ENCODE results near the gene SUSD3.
A peak's percentile ranks its signal among the peaks of the same experiment; 100 is the strongest.

SUSD3 gene

GRCh38 chr9:93120846-93121315 lies 62.4 kb downstream of the SUSD3 start:
- peaks cover 4% of the 10 kb centered on the region for H3K4me1 ChIP-seq (ENCODE audit: control insufficient read depth, insufficient read depth, low read length, poor library complexity, severe bottlenecking)
- H3K9me3 ChIP-seq (ENCODE audit: control insufficient read depth, low read length) = no peaks in the 10 kb centered on the region
- H3K36me3 ChIP-seq (ENCODE audit: control insufficient read depth, insufficient read depth, low read length) = peaks cover 20% of the 10 kb centered on the region
- no peak overlapping the region for H3K27ac ChIP-seq (ENCODE audit: low read depth, low read length, severe bottlenecking)
- no peak overlapping the region for H3K4me3 ChIP-seq (ENCODE audit: extremely low read depth, insufficient read depth, low read length, poor library complexity, severe bottlenecking)
- 96 to 97% methylated on average over 7 to 10 of the region's 11 CpGs for WGBS, 2 experiments (ENCODE audit: insufficient coverage in 2 of 2)

GRCh38 chr9:93121316-93122241 lies 63.1 kb downstream of the SUSD3 start:
- H3K4me3 ChIP-seq (ENCODE audit: extremely low read depth, insufficient read depth, low read length, poor library complexity, severe bottlenecking) = no peak overlapping the region
- no peaks in the 10 kb centered on the region for H3K9me3 ChIP-seq (ENCODE audit: control insufficient read depth, low read length)
- H3K27ac ChIP-seq (ENCODE audit: low read depth, low read length, severe bottlenecking) = no peak overlapping the region
- peaks cover 11% of the 10 kb centered on the region for H3K4me1 ChIP-seq (ENCODE audit: control insufficient read depth, insufficient read depth, low read length, poor library complexity, severe bottlenecking)
- peaks cover 20% of the 10 kb centered on the region for H3K36me3 ChIP-seq (ENCODE audit: control insufficient read depth, insufficient read depth, low read length)
- WGBS, 2 experiments (ENCODE audit: insufficient coverage in 2 of 2) = 93 to 94% methylated on average over 20 of the region's 20 CpGs

- H3K36me3 ChIP-seq (ENCODE audit: control insufficient read depth, insufficient read depth, low read length) = peaks cover 20% of the 10 kb centered on the region
- no peak overlapping the region for H3K27ac ChIP-seq (ENCODE audit: low read depth, low read length, severe bottlenecking)
- H3K4me1 ChIP-seq (ENCODE audit: control insufficient read depth, insufficient read depth, low read length, poor library complexity, severe bottlenecking) = peaks cover 23% of the 10 kb centered on the region
- no peak overlapping the region for H3K4me3 ChIP-seq (ENCODE audit: extremely low read depth, insufficient read depth, low read length, poor library complexity, severe bottlenecking)
- no peaks in the 10 kb centered on the region for H3K9me3 ChIP-seq (ENCODE audit: control insufficient read depth, low read length)
- WGBS, 2 experiments (ENCODE audit: insufficient coverage in 2 of 2) = 96 to 97% methylated on average over 12 to 13 of the region's 14 CpGs
Observed at GRCh38 chr9:93122721-93123221, 64.3 kb downstream of the SUSD3 start.

- no peak overlapping the region for H3K27ac ChIP-seq (ENCODE audit: low read depth, low read length, severe bottlenecking)
- peaks cover 25% of the 10 kb centered on the region for H3K4me1 ChIP-seq (ENCODE audit: control insufficient read depth, insufficient read depth, low read length, poor library complexity, severe bottlenecking)
- H3K36me3 ChIP-seq (ENCODE audit: control insufficient read depth, insufficient read depth, low read length) = peaks cover 20% of the 10 kb centered on the region
- 85 to 98% methylated on average over 11 to 12 of the region's 14 CpGs for WGBS, 2 experiments (ENCODE audit: insufficient coverage in 2 of 2)
- H3K4me3 ChIP-seq (ENCODE audit: extremely low read depth, insufficient read depth, low read length, poor library complexity, severe bottlenecking) = no peak overlapping the region
- H3K9me3 ChIP-seq (ENCODE audit: control insufficient read depth, low read length) = no peaks in the 10 kb centered on the region
Observed at GRCh38 chr9:93123561-93124283, 65.2 kb downstream of the SUSD3 start.

GRCh38 chr9:93124793-93125192 lies 66.3 kb downstream of the SUSD3 start:
- Histone ChIP-seq H3K4me1 (ENCODE audit: control insufficient read depth, insufficient read depth, low read length, poor library complexity, severe bottlenecking) (peaks cover 25% of the 10 kb centered on the region), H3K9me3 (ENCODE audit: control insufficient read depth, low read length) (no peaks in the 10 kb centered on the region), H3K27ac (ENCODE audit: low read depth, low read length, severe bottlenecking) (no peak overlapping the region), H3K4me3 (ENCODE audit: extremely low read depth, insufficient read depth, low read length, poor library complexity, severe bottlenecking) (no peak overlapping the region), H3K36me3 (ENCODE audit: control insufficient read depth, insufficient read depth, low read length) (peaks cover 20% of the 10 kb centered on the region)
- WGBS, 2 experiments (ENCODE audit: insufficient coverage in 2 of 2) = 96 to 97% methylated on average over 13 to 16 of the region's 16 CpGs

GRCh38 chr9:93125331-93125894 lies 66.9 kb downstream of the SUSD3 start:
- 95 to 96% methylated on average over 7 to 9 of the region's 10 CpGs for WGBS, 2 experiments (ENCODE audit: insufficient coverage in 2 of 2)
- Histone ChIP-seq H3K27ac (ENCODE audit: low read depth, low read length, severe bottlenecking) (peak overlapping the region; percentile 23), H3K9me3 (ENCODE audit: control insufficient read depth, low read length) (no peaks in the 10 kb centered on the region), H3K4me1 (ENCODE audit: control insufficient read depth, insufficient read depth, low read length, poor library complexity, severe bottlenecking) (peaks cover 25% of the 10 kb centered on the region), H3K36me3 (ENCODE audit: control insufficient read depth, insufficient read depth, low read length) (peaks cover 20% of the 10 kb centered on the region), H3K4me3 (ENCODE audit: extremely low read depth, insufficient read depth, low read length, poor library complexity, severe bottlenecking) (no peak overlapping the region)

- WGBS, 2 experiments (ENCODE audit: insufficient coverage in 2 of 2) = 82 to 91% methylated on average over 13 to 18 of the region's 23 CpGs
- H3K9me3 ChIP-seq (ENCODE audit: control insufficient read depth, low read length) = no peaks in the 10 kb centered on the region
- H3K27ac ChIP-seq (ENCODE audit: low read depth, low read length, severe bottlenecking) = peak overlapping the region; percentile 73
- peaks cover 18% of the 10 kb centered on the region for H3K36me3 ChIP-seq (ENCODE audit: control insufficient read depth, insufficient read depth, low read length)
- H3K4me3 ChIP-seq (ENCODE audit: extremely low read depth, insufficient read depth, low read length, poor library complexity, severe bottlenecking) = no peak overlapping the region
- H3K4me1 ChIP-seq (ENCODE audit: control insufficient read depth, insufficient read depth, low read length, poor library complexity, severe bottlenecking) = peaks cover 32% of the 10 kb centered on the region
Observed at GRCh38 chr9:93126151-93126781, 67.8 kb downstream of the SUSD3 start.

- Histone ChIP-seq H3K9me3 (ENCODE audit: control insufficient read depth, low read length) (no peaks in the 10 kb centered on the region), H3K4me3 (ENCODE audit: extremely low read depth, insufficient read depth, low read length, poor library complexity, severe bottlenecking) (no peak overlapping the region), H3K27ac (ENCODE audit: low read depth, low read length, severe bottlenecking) (peak overlapping the region; percentile 73), H3K4me1 (ENCODE audit: control insufficient read depth, insufficient read depth, low read length, poor library complexity, severe bottlenecking) (peaks cover 38% of the 10 kb centered on the region), H3K36me3 (ENCODE audit: control insufficient read depth, insufficient read depth, low read length) (peaks cover 15% of the 10 kb centered on the region)
- WGBS, 2 experiments (ENCODE audit: insufficient coverage in 2 of 2) = 57 to 61% methylated on average over 10 to 15 of the region's 18 CpGs
Observed at GRCh38 chr9:93126825-93127368, 68.4 kb downstream of the SUSD3 start.

GRCh38 chr9:93127395-93127911 lies 69.0 kb downstream of the SUSD3 start:
- Histone ChIP-seq H3K4me3 (ENCODE audit: extremely low read depth, insufficient read depth, low read length, poor library complexity, severe bottlenecking) (no peak overlapping the region), H3K9me3 (ENCODE audit: control insufficient read depth, low read length) (no peaks in the 10 kb centered on the region), H3K4me1 (ENCODE audit: control insufficient read depth, insufficient read depth, low read length, poor library complexity, severe bottlenecking) (peaks cover 44% of the 10 kb centered on the region), H3K36me3 (ENCODE audit: control insufficient read depth, insufficient read depth, low read length) (peaks cover 15% of the 10 kb centered on the region), H3K27ac (ENCODE audit: low read depth, low read length, severe bottlenecking) (peak overlapping the region; percentile 73)
- WGBS, 2 experiments (ENCODE audit: insufficient coverage in 2 of 2) = 81 to 92% methylated on average over 8 of the region's 8 CpGs

Measured in mesodermal cell (in vitro differentiated cells).